ENCODE results near the gene ZSCAN5B. TPM values are rescaled to one million over a fixed set of nuclear protein-coding genes. Genes with fewer than 3 reads are reported as not detected.

ZSCAN5B gene
- total and polyA plus RNA-seq, 9 of the 15 experiments (the other 6 are each of a cell fraction or from before 2014, with no cell fraction given): 0.03 to 0.07 TPM; not detected in 7

DNA sequence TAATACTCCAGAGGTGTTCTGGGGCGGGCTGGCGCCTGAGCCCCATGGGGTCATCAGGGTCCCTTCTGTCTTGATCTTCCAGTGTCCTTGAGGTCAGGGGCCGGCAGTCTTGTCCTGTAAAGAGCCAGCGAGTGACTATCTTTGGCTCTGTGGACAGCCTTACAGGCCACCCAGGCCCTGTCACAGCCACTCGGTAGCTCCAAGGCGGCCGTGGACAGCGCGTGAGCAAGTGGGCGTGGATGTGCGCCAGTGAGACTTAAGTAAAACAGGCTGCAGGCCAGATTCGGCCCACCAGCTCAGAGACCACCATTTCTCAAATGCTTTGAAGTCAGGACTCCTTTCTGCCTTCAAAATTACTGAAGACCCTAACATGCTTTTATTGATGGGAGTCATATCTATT is 52.8 kb downstream of the ZSCAN5B start (continued):
- no peak for TF ChIP-seq ZC3H4 (CRISPR knock-in tag; IDR thresholded peaks at IDR 0.05; ENCODE audit: borderline replicate concordance)
- no peak for TF ChIP-seq SPI1 (IDR thresholded peaks at IDR 0.05; ENCODE audit: borderline replicate concordance, low read depth, low read length)
- no peak for TF ChIP-seq PHF20 (IDR thresholded peaks at IDR 0.05; ENCODE audit: partially characterized antibody)
- no peak for TF ChIP-seq ZNF263 (CRISPR knock-in tag; IDR thresholded peaks at IDR 0.05; ENCODE audit: borderline replicate concordance)
- TF ChIP-seq LEF1 (IDR thresholded peaks at IDR 0.05): no peak
- no peak for TF ChIP-seq MTF1 (CRISPR knock-in tag; IDR thresholded peaks at IDR 0.05; ENCODE audit: borderline replicate concordance)
- TF ChIP-seq, protein P1, sequence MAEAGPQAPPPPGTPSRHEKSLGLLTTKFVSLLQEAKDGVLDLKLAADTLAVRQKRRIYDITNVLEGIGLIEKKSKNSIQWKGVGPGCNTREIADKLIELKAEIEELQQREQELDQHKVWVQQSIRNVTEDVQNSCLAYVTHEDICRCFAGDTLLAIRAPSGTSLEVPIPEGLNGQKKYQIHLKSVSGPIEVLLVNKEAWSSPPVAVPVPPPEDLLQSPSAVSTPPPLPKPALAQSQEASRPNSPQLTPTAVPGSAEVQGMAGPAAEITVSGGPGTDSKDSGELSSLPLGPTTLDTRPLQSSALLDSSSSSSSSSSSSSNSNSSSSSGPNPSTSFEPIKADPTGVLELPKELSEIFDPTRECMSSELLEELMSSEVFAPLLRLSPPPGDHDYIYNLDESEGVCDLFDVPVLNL (CRISPR knock-in tag; IDR thresholded peaks at IDR 0.05; ENCODE audit: low read depth): no peak
- TF ChIP-seq ZNF717 (CRISPR knock-in tag; IDR thresholded peaks at IDR 0.05): no peak
- TF ChIP-seq BCL6 (CRISPR knock-in tag; IDR thresholded peaks at IDR 0.05): no peak
- TF ChIP-seq, protein P2, sequence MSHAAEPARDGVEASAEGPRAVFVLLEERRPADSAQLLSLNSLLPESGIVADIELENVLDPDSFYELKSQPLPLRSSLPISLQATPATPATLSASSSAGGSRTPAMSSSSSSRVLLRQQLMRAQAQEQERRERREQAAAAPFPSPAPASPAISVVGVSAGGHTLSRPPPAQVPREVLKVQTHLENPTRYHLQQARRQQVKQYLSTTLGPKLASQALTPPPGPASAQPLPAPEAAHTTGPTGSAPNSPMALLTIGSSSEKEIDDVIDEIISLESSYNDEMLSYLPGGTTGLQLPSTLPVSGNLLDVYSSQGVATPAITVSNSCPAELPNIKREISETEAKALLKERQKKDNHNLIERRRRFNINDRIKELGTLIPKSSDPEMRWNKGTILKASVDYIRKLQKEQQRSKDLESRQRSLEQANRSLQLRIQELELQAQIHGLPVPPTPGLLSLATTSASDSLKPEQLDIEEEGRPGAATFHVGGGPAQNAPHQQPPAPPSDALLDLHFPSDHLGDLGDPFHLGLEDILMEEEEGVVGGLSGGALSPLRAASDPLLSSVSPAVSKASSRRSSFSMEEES (CRISPR knock-in tag; IDR thresholded peaks at IDR 0.05): no peak
- no peak for TF ChIP-seq SRSF3 (IDR thresholded peaks at IDR 0.05; ENCODE audit: insufficient read depth, low read length)
- TF ChIP-seq, protein P3, sequence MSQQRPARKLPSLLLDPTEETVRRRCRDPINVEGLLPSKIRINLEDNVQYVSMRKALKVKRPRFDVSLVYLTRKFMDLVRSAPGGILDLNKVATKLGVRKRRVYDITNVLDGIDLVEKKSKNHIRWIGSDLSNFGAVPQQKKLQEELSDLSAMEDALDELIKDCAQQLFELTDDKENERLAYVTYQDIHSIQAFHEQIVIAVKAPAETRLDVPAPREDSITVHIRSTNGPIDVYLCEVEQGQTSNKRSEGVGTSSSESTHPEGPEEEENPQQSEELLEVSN (IDR thresholded peaks at IDR 0.05; ENCODE audit: borderline replicate concordance in 1 of 2, extremely low read depth in 1 of 2, insufficient read depth in 1 of 2, insufficient read length in 1 of 2, low read depth in 1 of 2, low read length in 1 of 2, poor library complexity in 1 of 2, severe bottlenecking in 1 of 2): no peak
- TF ChIP-seq SOX6 (IDR thresholded peaks at IDR 0.05): no peak
- TF ChIP-seq HIVEP1 (CRISPR knock-in tag; IDR thresholded peaks at IDR 0.05): no peak
- TF ChIP-seq ADNP (tag; IDR thresholded peaks at IDR 0.05): no peak
- TF ChIP-seq, protein P4, sequence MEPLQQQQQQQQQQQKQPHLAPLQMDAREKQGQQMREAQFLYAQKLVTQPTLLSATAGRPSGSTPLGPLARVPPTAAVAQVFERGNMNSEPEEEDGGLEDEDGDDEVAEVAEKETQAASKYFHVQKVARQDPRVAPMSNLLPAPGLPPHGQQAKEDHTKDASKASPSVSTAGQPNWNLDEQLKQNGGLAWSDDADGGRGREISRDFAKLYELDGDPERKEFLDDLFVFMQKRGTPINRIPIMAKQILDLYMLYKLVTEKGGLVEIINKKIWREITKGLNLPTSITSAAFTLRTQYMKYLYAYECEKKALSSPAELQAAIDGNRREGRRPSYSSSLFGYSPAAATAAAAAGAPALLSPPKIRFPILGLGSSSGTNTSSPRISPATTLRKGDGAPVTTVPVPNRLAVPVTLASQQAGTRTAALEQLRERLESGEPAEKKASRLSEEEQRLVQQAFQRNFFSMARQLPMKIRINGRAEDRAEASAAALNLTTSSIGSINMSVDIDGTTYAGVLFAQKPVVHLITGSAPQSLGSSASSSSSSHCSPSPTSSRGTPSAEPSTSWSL (CRISPR knock-in tag; IDR thresholded peaks at IDR 0.05; ENCODE audit: borderline replicate concordance): no peak
- no peak for TF ChIP-seq CHCHD3 (CRISPR knock-in tag; IDR thresholded peaks at IDR 0.05)
- no peak for TF ChIP-seq GATA2 (CRISPR knock-in tag; IDR thresholded peaks at IDR 0.05)
